SK-N-MC (cell line): ENCODE measurements around the gene BST1.
"Not testable (repeated sequence)": the region's sequence is repeated elsewhere in the genome, so short reads cannot be mapped to it uniquely, and the experiment has no call there.

Source experiments
- DNase-seq: peaks from one replicate; pipeline ENCODE4 v3.0.0-alpha.2; 2011; ENCODE audit warnings: low read depth, low spot score
- H3K27ac ChIP-seq: fragments of 200-600 bp; sonication (generic); 2 replicates; pipeline ENCODE4 v1.5.1; 2016; ENCODE audit warnings: mixed run types
- H3K36me3 ChIP-seq: fragments of 200-600 bp; sonication (generic); 2 replicates; pipeline ENCODE4 v1.6.1; 2017; ENCODE audit warnings: antibody characterized with exemption, low read length, mixed read lengths; ENCODE audit not compliant: insufficient read depth
- H3K4me3 ChIP-seq: fragments of 200-600 bp; sonication (generic); 2 replicates; pipeline ENCODE4 v1.5.1; 2016
- H3K9ac ChIP-seq: fragments of 200-600 bp; sonication (generic); 2 replicates; pipeline ENCODE4 v1.8.0; 2017; ENCODE audit warnings: mixed run types, mixed read lengths; ENCODE audit not compliant: insufficient read length
- H3K9me3 ChIP-seq: fragments of 200-600 bp; sonication (generic); 2 replicates; pipeline ENCODE4 v1.6.1; 2017; ENCODE audit warnings: low read depth, mild to moderate bottlenecking, antibody characterized with exemption, low read length, moderate library complexity, mixed read lengths
- EZH2 ChIP-seq: fragments of 200-600 bp; sonication (generic); IDR thresholded peaks from one replicate; pipeline ENCODE4 v1.6.1; 2017; ENCODE audit warnings: antibody characterized with exemption
- FOXP2 ChIP-seq: optimal IDR thresholded peaks from 2 replicates; pipeline ENCODE3; 2011; ENCODE audit warnings: mild to moderate bottlenecking, moderate library complexity; ENCODE audit not compliant: insufficient read depth; ENCODE audit errors: extremely low read length, control extremely low read depth
- POLR2AphosphoS5 ChIP-seq: IDR thresholded peaks from 2 replicates; pipeline ENCODE4 v1.6.1; 2012; ENCODE audit warnings: mild to moderate bottlenecking, low read depth, low read length, borderline replicate concordance

BST1 gene

GRCh38 chr4:15717657-15718416 lies 15.0 kb downstream of the BST1 start:
- H3K27ac ChIP-seq = no peak overlapping the region
- H3K36me3 ChIP-seq = no peaks in the 10 kb centered on the region
- no peaks in the 10 kb centered on the region for H3K9me3 ChIP-seq
- no peak for TF ChIP-seq FOXP2
- no peak for TF ChIP-seq POLR2AphosphoS5
- no peak for TF ChIP-seq EZH2
- DNase-seq = no peak
- no peak overlapping the region for H3K4me3 ChIP-seq
- no peak overlapping the region for H3K9ac ChIP-seq

DNA sequence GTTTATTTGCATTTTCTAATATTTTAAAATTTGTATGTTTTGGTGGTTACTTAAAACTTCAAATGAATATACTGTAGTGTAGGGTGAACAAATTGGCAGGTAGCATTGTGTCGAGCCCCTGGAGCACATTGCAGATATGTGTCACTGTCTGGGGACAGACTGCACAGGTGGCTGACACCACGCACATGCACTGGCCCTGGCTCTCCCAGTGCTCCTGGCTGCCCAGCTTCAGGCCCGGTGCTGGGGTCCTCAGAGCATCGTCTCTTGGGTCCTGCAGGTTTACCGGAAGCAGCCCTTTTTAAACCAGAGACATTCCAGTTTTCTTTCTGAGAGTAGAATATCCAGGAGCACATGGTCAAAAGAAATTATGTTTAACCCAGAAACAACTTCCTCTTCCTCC lies 15.6 kb downstream of the BST1 start:
- DNase-seq = no peak
- TF ChIP-seq FOXP2 = no peak
- no peak for TF ChIP-seq EZH2
- no peak for TF ChIP-seq POLR2AphosphoS5
- H3K9ac ChIP-seq = no peak overlapping the region
- no peaks in the 10 kb centered on the region for H3K9me3 ChIP-seq
- H3K36me3 ChIP-seq = no peaks in the 10 kb centered on the region
- no peak overlapping the region for H3K4me3 ChIP-seq
- no peak overlapping the region for H3K27ac ChIP-seq

GRCh38 chr4:15718959-15719358 lies 16.1 kb downstream of the BST1 start:
- no peak overlapping the region for H3K4me3 ChIP-seq
- H3K9me3 ChIP-seq = no peaks in the 10 kb centered on the region
- H3K27ac ChIP-seq = no peak overlapping the region
- no peaks in the 10 kb centered on the region for H3K36me3 ChIP-seq
- DNase-seq = no peak
- no peak overlapping the region for H3K9ac ChIP-seq
- TF ChIP-seq EZH2 = no peak
- no peak for TF ChIP-seq POLR2AphosphoS5
- TF ChIP-seq FOXP2 = no peak

GRCh38 chr4:15719506-15719905 lies 16.6 kb downstream of the BST1 start:
- Histone ChIP-seq H3K27ac (no peak overlapping the region), H3K4me3 (no peak overlapping the region)

DNA sequence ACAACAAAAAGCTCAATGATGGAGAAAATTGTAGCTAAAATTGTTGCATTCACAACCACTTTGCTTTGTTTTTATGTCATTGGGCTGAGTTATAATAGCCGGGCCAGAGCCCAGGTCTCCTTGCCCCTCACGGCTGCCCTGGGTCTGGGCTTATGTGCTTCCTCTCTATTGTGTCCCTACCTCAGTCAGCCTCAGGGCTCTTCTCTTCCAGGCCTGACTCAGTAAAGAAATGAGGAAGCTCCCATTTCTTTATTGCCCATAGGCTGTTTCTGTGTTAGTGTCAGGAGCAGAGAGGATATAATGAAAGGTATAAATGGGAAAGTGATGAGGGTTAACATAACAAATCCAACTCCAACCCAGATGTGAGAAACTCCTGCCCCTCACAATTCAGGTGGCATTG lies 18.0 kb downstream of the BST1 start:
- no peak overlapping the region for H3K4me3 ChIP-seq
- no peak overlapping the region for H3K9ac ChIP-seq
- TF ChIP-seq POLR2AphosphoS5 = no peak
- TF ChIP-seq FOXP2 = no peak
- no peak for TF ChIP-seq EZH2
- no peak overlapping the region for H3K27ac ChIP-seq
- DNase-seq = no peak
- H3K9me3 ChIP-seq = no peaks in the 10 kb centered on the region
- no peaks in the 10 kb centered on the region for H3K36me3 ChIP-seq

More at GRCh38 chr4:15719506-15719905, 16.6 kb downstream of the BST1 start:
- no peak for DNase-seq
- TF ChIP-seq POLR2AphosphoS5 (no peak), EZH2 (no peak), FOXP2 (no peak)
- H3K9ac ChIP-seq = no peak overlapping the region
- H3K36me3 ChIP-seq = no peaks in the 10 kb centered on the region
- no peaks in the 10 kb centered on the region for H3K9me3 ChIP-seq

GRCh38 chr4:15725608-15726007 lies 22.7 kb downstream of the BST1 start:
- Histone ChIP-seq H3K9ac (no peak overlapping the region), H3K9me3 (no peaks in the 10 kb centered on the region), H3K36me3 (no peaks in the 10 kb centered on the region), H3K4me3 (no peak overlapping the region), H3K27ac (no peak overlapping the region)
- no peak for TF ChIP-seq POLR2AphosphoS5
- TF ChIP-seq EZH2 = no peak
- TF ChIP-seq FOXP2 = no peak
- no peak for DNase-seq

GRCh38 chr4:15729910-15730533 lies 27.2 kb downstream of the BST1 start:
- Histone ChIP-seq H3K36me3 (no peaks in the 10 kb centered on the region), H3K4me3 (no peak overlapping the region), H3K27ac (no peak overlapping the region), H3K9me3 (no peaks in the 10 kb centered on the region), H3K9ac (no peak overlapping the region)
- TF ChIP-seq EZH2 = no peak
- no peak for TF ChIP-seq FOXP2
- no peak for TF ChIP-seq POLR2AphosphoS5
- DNase-seq = no peak

DNA sequence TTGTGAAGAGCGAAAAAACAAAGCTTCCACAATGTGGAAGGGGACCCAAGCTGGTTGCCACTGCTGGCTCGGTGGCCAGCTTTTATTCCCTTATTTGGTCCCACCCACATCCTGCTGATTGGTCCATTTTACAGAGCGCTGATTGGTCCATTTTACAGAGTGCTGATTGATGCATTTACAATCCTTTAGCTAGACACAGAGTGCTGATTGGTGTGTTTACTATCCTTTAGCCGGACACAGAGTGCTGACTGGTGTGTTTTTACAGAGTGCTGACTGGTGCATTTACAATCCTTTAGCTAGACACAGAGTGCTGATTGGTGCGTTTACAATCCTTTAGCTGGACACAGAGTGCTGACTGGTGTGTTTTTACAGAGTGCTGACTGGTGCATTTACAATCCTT lies 30.2 kb downstream of the BST1 start:
- not testable (repeated sequence) for H3K9ac ChIP-seq, H3K4me3 ChIP-seq, H3K9me3 ChIP-seq, DNase-seq, H3K36me3 ChIP-seq, H3K27ac ChIP-seq

DNA sequence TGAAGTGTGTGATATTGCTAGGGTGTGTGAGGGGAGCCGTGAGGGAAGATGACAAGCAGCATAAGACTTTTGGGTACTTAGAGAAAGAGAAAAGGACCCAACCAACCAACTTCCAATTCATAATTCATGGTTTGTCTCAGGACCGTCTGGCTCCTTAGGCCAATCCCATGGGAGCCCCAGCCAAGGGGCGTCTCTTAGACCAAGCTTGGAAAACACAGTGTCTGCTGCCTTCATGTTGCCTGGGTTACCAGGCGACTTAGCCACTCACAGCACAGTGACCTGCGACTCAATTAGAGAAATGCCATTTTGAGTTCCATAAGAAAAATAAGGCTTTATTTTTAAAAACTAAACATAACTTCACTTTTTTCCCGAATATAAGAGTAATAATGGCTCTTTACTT lies 32.7 kb downstream of the BST1 start:
- no peak for DNase-seq
- Histone ChIP-seq H3K27ac (no peak overlapping the region), H3K4me3 (no peak overlapping the region), H3K36me3 (no peaks in the 10 kb centered on the region), H3K9ac (no peak overlapping the region), H3K9me3 (no peaks in the 10 kb centered on the region)
- no peak for TF ChIP-seq FOXP2
- no peak for TF ChIP-seq EZH2
- no peak for TF ChIP-seq POLR2AphosphoS5
